Peyer's patch (tissue), 4 donors: ENCODE results near the gene OR4D1.

Source experiments
- POLR2A ChIP-seq, 2 donors: fragments of 450-650 bp; IDR thresholded peaks; one replicate each; pipeline ENCODE4 v1.5.1; 2017; ENCODE audit warnings: antibody characterized with exemption in 2 of 2, mild to moderate bottlenecking in 2 of 2, moderate library complexity in 2 of 2
- TF ChIP-seq, protein P1 (sequence below), 6 experiments: fragments of 450-650 bp in 4 of 6; fragments of 200-600 bp in 2 of 6; sonication (generic) in 1 of 6; IDR thresholded peaks; one replicate each; pipeline ENCODE4 v1.5.1; 2017 to 2019; ENCODE audit warnings: antibody characterized with exemption in 6 of 6, mild to moderate bottlenecking in 3 of 6, moderate library complexity in 1 of 6

GRCh38 chr17:58113947-58114346 is 34.2 kb upstream of the OR4D1 start:
- TF ChIP-seq, protein P1, sequence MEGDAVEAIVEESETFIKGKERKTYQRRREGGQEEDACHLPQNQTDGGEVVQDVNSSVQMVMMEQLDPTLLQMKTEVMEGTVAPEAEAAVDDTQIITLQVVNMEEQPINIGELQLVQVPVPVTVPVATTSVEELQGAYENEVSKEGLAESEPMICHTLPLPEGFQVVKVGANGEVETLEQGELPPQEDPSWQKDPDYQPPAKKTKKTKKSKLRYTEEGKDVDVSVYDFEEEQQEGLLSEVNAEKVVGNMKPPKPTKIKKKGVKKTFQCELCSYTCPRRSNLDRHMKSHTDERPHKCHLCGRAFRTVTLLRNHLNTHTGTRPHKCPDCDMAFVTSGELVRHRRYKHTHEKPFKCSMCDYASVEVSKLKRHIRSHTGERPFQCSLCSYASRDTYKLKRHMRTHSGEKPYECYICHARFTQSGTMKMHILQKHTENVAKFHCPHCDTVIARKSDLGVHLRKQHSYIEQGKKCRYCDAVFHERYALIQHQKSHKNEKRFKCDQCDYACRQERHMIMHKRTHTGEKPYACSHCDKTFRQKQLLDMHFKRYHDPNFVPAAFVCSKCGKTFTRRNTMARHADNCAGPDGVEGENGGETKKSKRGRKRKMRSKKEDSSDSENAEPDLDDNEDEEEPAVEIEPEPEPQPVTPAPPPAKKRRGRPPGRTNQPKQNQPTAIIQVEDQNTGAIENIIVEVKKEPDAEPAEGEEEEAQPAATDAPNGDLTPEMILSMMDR (IDR thresholded peaks at IDR 0.05), result no peak
- no peak for TF ChIP-seq POLR2A (IDR thresholded peaks at IDR 0.05)
